ENCODE measurements around the gene DNMT3A.
"Not testable (repeated sequence)": the region's sequence is repeated elsewhere in the genome, so short reads cannot be mapped to it uniquely, and the experiment has no call there.

The DNMT3A gene

GRCh38 chr2:25275575-25275965, 66.2 kb downstream of the DNMT3A start:
- no peak for DNase-seq (ENCODE audit: extremely low read depth, low read depth)

GRCh38 chr2:25274868-25275574, 66.7 kb downstream of the DNMT3A start:
- no peak for DNase-seq (ENCODE audit: extremely low read depth, low read depth)
- TF ChIP-seq CTCF (IDR thresholded peaks at IDR 0.05; ENCODE audit: low read depth, low read length, missing control alignments): no peak
- H3K4me3 ChIP-seq (replicated peaks; ENCODE audit: low read depth, low read length): no peak overlapping the region

More at GRCh38 chr2:25275575-25275965, 66.2 kb downstream of the DNMT3A start:
- no peak for TF ChIP-seq CTCF (IDR thresholded peaks at IDR 0.05; ENCODE audit: low read depth, low read length, missing control alignments)
- H3K4me3 ChIP-seq (replicated peaks; ENCODE audit: low read depth, low read length): no peak overlapping the region

- no peak overlapping the region for H3K4me3 ChIP-seq (replicated peaks; ENCODE audit: low read depth, low read length)
- TF ChIP-seq CTCF (IDR thresholded peaks at IDR 0.05; ENCODE audit: low read depth, low read length, missing control alignments): no peak
- DNase-seq (ENCODE audit: extremely low read depth, low read depth): no peak
Observed at GRCh38 chr2:25273985-25274535, 67.7 kb downstream of the DNMT3A start.

GRCh38 chr2:25272705-25273104, 69.0 kb downstream of the DNMT3A start:
- H3K4me3 ChIP-seq (replicated peaks; ENCODE audit: low read depth, low read length); DNase-seq (ENCODE audit: extremely low read depth, low read depth): not testable (repeated sequence)

GRCh38 chr2:25270061-25270460, 71.7 kb downstream of the DNMT3A start:
- H3K4me3 ChIP-seq (replicated peaks; ENCODE audit: low read depth, low read length): no peak overlapping the region
- no peak for DNase-seq (ENCODE audit: extremely low read depth, low read depth)
- no peak for TF ChIP-seq CTCF (IDR thresholded peaks at IDR 0.05; ENCODE audit: low read depth, low read length, missing control alignments)

GRCh38 chr2:25269233-25269632, 72.5 kb downstream of the DNMT3A start:
- no peak overlapping the region for H3K4me3 ChIP-seq (replicated peaks; ENCODE audit: low read depth, low read length)
- TF ChIP-seq CTCF (IDR thresholded peaks at IDR 0.05; ENCODE audit: low read depth, low read length, missing control alignments): no peak
- DNase-seq (ENCODE audit: extremely low read depth, low read depth): no peak

- no peak for TF ChIP-seq CTCF (IDR thresholded peaks at IDR 0.05; ENCODE audit: low read depth, low read length, missing control alignments)
- H3K4me3 ChIP-seq (replicated peaks; ENCODE audit: low read depth, low read length): no peak overlapping the region
- DNase-seq (ENCODE audit: extremely low read depth, low read depth): no peak
Observed at GRCh38 chr2:25268139-25268538, 73.6 kb downstream of the DNMT3A start.

All from HFF-Myc (cell line).